H9 (cell line): Measurements from ENCODE around the gene CAPN2. TPM values are rescaled to one million over a fixed set of nuclear protein-coding genes. Genes with fewer than 3 reads are reported as not detected.

ENCODE experiments used
- DNase-seq: peaks from one replicate; pipeline ENCODE4 v3.0.0-alpha.2; 2017
- H2AFZ ChIP-seq: one replicate; pipeline ENCODE4 v1.6.1; 2013; ENCODE audit warnings: mild to moderate bottlenecking, low read length, control low read depth, moderate library complexity
- H2AK5ac ChIP-seq: 2 replicates; pipeline ENCODE4 v1.6.1; 2013; ENCODE audit warnings: low read length, control low read depth, mixed read lengths; ENCODE audit not compliant: insufficient read length
- H2BK120ac ChIP-seq: one replicate; pipeline ENCODE4 v1.6.1; 2013; ENCODE audit warnings: low read depth, mild to moderate bottlenecking, low read length, control low read depth, inconsistent platforms; ENCODE audit not compliant: poor library complexity, severe bottlenecking
- H2BK12ac ChIP-seq: 2 replicates; pipeline ENCODE4 v1.6.1; 2013; ENCODE audit warnings: low read length, control low read depth, mixed read lengths, low read depth; ENCODE audit not compliant: insufficient read length
- H2BK15ac ChIP-seq: 2 replicates; pipeline ENCODE4 v1.6.1; 2013; ENCODE audit warnings: low read depth, low read length, control low read depth
- H2BK20ac ChIP-seq: one replicate; pipeline ENCODE4 v1.6.1; 2013; ENCODE audit warnings: low read depth, mild to moderate bottlenecking, low read length, control low read depth, inconsistent platforms; ENCODE audit not compliant: poor library complexity, severe bottlenecking
- H2BK5ac ChIP-seq: 2 replicates; pipeline ENCODE4 v1.6.1; 2013; ENCODE audit warnings: low read length, control low read depth, mixed read lengths; ENCODE audit not compliant: insufficient read length
- H3K14ac ChIP-seq: 2 replicates; pipeline ENCODE4 v1.6.1; 2013; ENCODE audit warnings: low read length, control low read depth; ENCODE audit not compliant: insufficient read depth
- H3K18ac ChIP-seq: 2 replicates; pipeline ENCODE4 v1.6.1; 2013; ENCODE audit warnings: low read depth, mild to moderate bottlenecking, mixed read lengths, low read length, control low read depth; ENCODE audit not compliant: insufficient read length
- H3K23ac ChIP-seq: 2 replicates; pipeline ENCODE4 v1.6.1; 2013; ENCODE audit warnings: low read length, control low read depth, mixed read lengths, low read depth; ENCODE audit not compliant: insufficient read length
- H3K23me2 ChIP-seq: 2 replicates; pipeline ENCODE4 v1.6.1; 2013; ENCODE audit warnings: low read depth, mild to moderate bottlenecking, mixed read lengths, low read length, control low read depth; ENCODE audit not compliant: insufficient read length, poor library complexity, severe bottlenecking
- H3K27ac ChIP-seq: 2 replicates; pipeline ENCODE4 v1.5.1; 2013; ENCODE audit warnings: low read length, control low read depth, mixed read lengths, low read depth; ENCODE audit not compliant: insufficient read length
- H3K27me3 ChIP-seq: 2 replicates; pipeline ENCODE4 v1.6.1; 2013; ENCODE audit warnings: low read length, control low read depth, inconsistent platforms; ENCODE audit not compliant: insufficient read depth
- H3K4ac ChIP-seq: 2 replicates; pipeline ENCODE4 v1.6.1; 2013; ENCODE audit warnings: low read depth, mild to moderate bottlenecking, control low read depth, inconsistent platforms, low read length, moderate library complexity
- H3K4me1 ChIP-seq: 2 replicates; pipeline ENCODE4 v1.6.1; 2013; ENCODE audit warnings: low read length, control low read depth, inconsistent platforms; ENCODE audit not compliant: insufficient read depth
- H3K4me2 ChIP-seq: 2 replicates; pipeline ENCODE4 v1.6.1; 2013; ENCODE audit warnings: low read length, control low read depth, mixed read lengths; ENCODE audit not compliant: insufficient read length, insufficient read depth
- H3K56ac ChIP-seq: 2 replicates; pipeline ENCODE4 v1.6.1; 2013; ENCODE audit warnings: low read depth, mild to moderate bottlenecking, mixed read lengths, low read length, control low read depth; ENCODE audit not compliant: insufficient read length
- H3K79me1 ChIP-seq: 2 replicates; pipeline ENCODE4 v1.6.1; 2013; ENCODE audit warnings: low read depth, mild to moderate bottlenecking, moderate library complexity, low read length, control low read depth, inconsistent platforms; ENCODE audit not compliant: insufficient read depth, poor library complexity, severe bottlenecking
- H3K79me2 ChIP-seq: 2 replicates; pipeline ENCODE4 v1.6.1; 2013; ENCODE audit warnings: low read length, control low read depth, inconsistent platforms; ENCODE audit not compliant: insufficient read depth
- H3K9ac ChIP-seq: 2 replicates; pipeline ENCODE4 v1.6.1; 2013; ENCODE audit warnings: low read length, control low read depth, mixed read lengths; ENCODE audit not compliant: insufficient read length; ENCODE audit errors: extremely low read depth
- H3K9me3 ChIP-seq: one replicate; pipeline ENCODE4 v1.6.1; 2013; ENCODE audit warnings: low read depth, low read length, inconsistent platforms; ENCODE audit not compliant: control insufficient read depth
- H3T11ph ChIP-seq: one replicate; pipeline ENCODE4 v1.6.1; 2013; ENCODE audit warnings: mild to moderate bottlenecking, low read length, control low read depth, inconsistent platforms
- H4K20me1 ChIP-seq: one replicate; pipeline ENCODE4 v1.6.1; 2013; ENCODE audit not compliant: control insufficient read depth, insufficient read length, insufficient read depth
- H4K5ac ChIP-seq: 2 replicates; pipeline ENCODE4 v1.6.1; 2013; ENCODE audit warnings: low read depth, mild to moderate bottlenecking, mixed read lengths, low read length, control low read depth; ENCODE audit not compliant: insufficient read length
- H4K8ac ChIP-seq: replicated peaks from 2 replicates; pipeline ENCODE4 v1.6.1; 2013; ENCODE audit warnings: low read length, control low read depth, mixed read lengths, low read depth; ENCODE audit not compliant: insufficient read length
- H4K91ac ChIP-seq: 2 replicates; pipeline ENCODE4 v1.6.1; 2013; ENCODE audit warnings: low read depth, mild to moderate bottlenecking, moderate library complexity, mixed read lengths, low read length, control low read depth; ENCODE audit not compliant: insufficient read length
- H3K27ac Mint-ChIP-seq, 3 experiments: 2 replicates in 2 of 3; 3 replicates in 1 of 3; pipeline ENCODE4 v1.8.0; 2020 to 2021; ENCODE audit warnings: mixed read lengths in 3 of 3, mild to moderate bottlenecking in 1 of 3, moderate library complexity in 1 of 3
- H3K27me3 Mint-ChIP-seq: 2 replicates; pipeline ENCODE4 v1.8.0; 2021; ENCODE audit warnings: low read depth, mild to moderate bottlenecking, moderate library complexity, mixed read lengths
- H3K36me3 Mint-ChIP-seq, 3 experiments: 2 replicates in 2 of 3; 3 replicates in 1 of 3; pipeline ENCODE4 v1.8.0; 2020 to 2021; ENCODE audit warnings: low read depth in 3 of 3, mixed read lengths in 3 of 3; ENCODE audit not compliant: insufficient read depth in 1 of 3
- H3K4me1 Mint-ChIP-seq, 2 experiments: 2 replicates each; pipeline ENCODE4 v1.8.0; 2020; ENCODE audit warnings: mixed read lengths in 2 of 2
- H3K4me3 Mint-ChIP-seq, 2 experiments: 2 replicates in 1 of 2; 3 replicates in 1 of 2; pipeline ENCODE4 v1.8.0; 2020 to 2021; ENCODE audit warnings: mild to moderate bottlenecking in 2 of 2, mixed read lengths in 2 of 2, moderate library complexity in 1 of 2
- H3K9me3 Mint-ChIP-seq, 2 experiments: 2 replicates in 1 of 2; 3 replicates in 1 of 2; pipeline ENCODE4 v1.8.0; 2020; ENCODE audit warnings: mild to moderate bottlenecking in 2 of 2, mixed read lengths in 2 of 2, moderate library complexity in 1 of 2
- CTCF ChIP-seq: fragments of 200-600 bp; sonication (generic); conservative IDR thresholded peaks from 3 replicates; pipeline ENCODE4 v1.8.0; 2021; ENCODE audit warnings: antibody characterized with exemption, mild to moderate bottlenecking
- WGBS: extraction: QIAGEN DNeasy Blood & Tissue Kit; methylation state at CpG from one replicate; pipeline ENCODE4 v1.1.7; 2013; ENCODE audit warnings: missing lambda C conversion rate, low lambda C conversion rate, mixed read lengths; ENCODE audit not compliant: insufficient read length; ENCODE audit errors: extremely low coverage; 5-methylcytosine and 5-hydroxymethylcytosine counted together
- total RNA-seq: library from RNA; stranded (reverse); gene quantifications from 2 replicates; pipeline ENCODE4 v1.2.1, GENCODE V29; 2021

The CAPN2 gene
- total RNA-seq, 1 experiment from 2014 or later: 32.2 TPM

GRCh38 chr1:223730479-223731132, 18.3 kb downstream of the CAPN2 start:
- H3K23me2 ChIP-seq: no peaks in the 10 kb centered on the region
- H3K27me3 ChIP-seq: peaks cover 28% of the 10 kb centered on the region; the same call in 1 of the 2 replicates
- DNase-seq: no peak
- H3K18ac ChIP-seq: no peak overlapping the region
- H3K9me3 ChIP-seq: no peaks in the 10 kb centered on the region
- H3K14ac ChIP-seq: no peak overlapping the region
- no peak overlapping the region for H2BK12ac ChIP-seq
- no peak overlapping the region for H3K27ac ChIP-seq
- Mint-ChIP-seq H3K9me3 (no peaks in the 10 kb centered on the region; a peak in 3 of 5 replicates), H3K27ac (no peak overlapping the region), H3K36me3 (peaks cover 3 to 12% (median 6%) of the 10 kb centered on the region in 3 experiments), H3K27me3 (peaks cover 78% of the 10 kb centered on the region), H3K4me3 (no peak overlapping the region), H3K4me1 (peaks cover 63 to 71% of the 10 kb centered on the region in 2 experiments)
- TF ChIP-seq CTCF: no peak
- H3K79me1 ChIP-seq: no peaks in the 10 kb centered on the region
- H4K91ac ChIP-seq: no peak overlapping the region
- H3T11ph ChIP-seq: no peak overlapping the region
- H2BK120ac ChIP-seq: no peak overlapping the region
- H4K8ac ChIP-seq: no peak overlapping the region
- H4K20me1 ChIP-seq: no peaks in the 10 kb centered on the region
- no CpG with 5 or more reads among the region's 4 CpGs for WGBS
- peaks cover 11% of the 10 kb centered on the region for H3K4me1 ChIP-seq
- H4K5ac ChIP-seq: no peak overlapping the region
- H2AK5ac ChIP-seq: no peak overlapping the region
- no peak overlapping the region for H3K4me2 ChIP-seq
- no peak overlapping the region for H3K56ac ChIP-seq
- no peak overlapping the region for H2AFZ ChIP-seq
- no peak overlapping the region for H3K23ac ChIP-seq
- no peak overlapping the region for H3K4ac ChIP-seq
- no peak overlapping the region for H2BK15ac ChIP-seq
- no peak overlapping the region for H2BK5ac ChIP-seq
- H3K79me2 ChIP-seq: no peaks in the 10 kb centered on the region
- no peak overlapping the region for H2BK20ac ChIP-seq
- H3K9ac ChIP-seq: no peak overlapping the region
